Measurements from ENCODE around the gene DALRD3.

Gene DALRD3

DNA sequence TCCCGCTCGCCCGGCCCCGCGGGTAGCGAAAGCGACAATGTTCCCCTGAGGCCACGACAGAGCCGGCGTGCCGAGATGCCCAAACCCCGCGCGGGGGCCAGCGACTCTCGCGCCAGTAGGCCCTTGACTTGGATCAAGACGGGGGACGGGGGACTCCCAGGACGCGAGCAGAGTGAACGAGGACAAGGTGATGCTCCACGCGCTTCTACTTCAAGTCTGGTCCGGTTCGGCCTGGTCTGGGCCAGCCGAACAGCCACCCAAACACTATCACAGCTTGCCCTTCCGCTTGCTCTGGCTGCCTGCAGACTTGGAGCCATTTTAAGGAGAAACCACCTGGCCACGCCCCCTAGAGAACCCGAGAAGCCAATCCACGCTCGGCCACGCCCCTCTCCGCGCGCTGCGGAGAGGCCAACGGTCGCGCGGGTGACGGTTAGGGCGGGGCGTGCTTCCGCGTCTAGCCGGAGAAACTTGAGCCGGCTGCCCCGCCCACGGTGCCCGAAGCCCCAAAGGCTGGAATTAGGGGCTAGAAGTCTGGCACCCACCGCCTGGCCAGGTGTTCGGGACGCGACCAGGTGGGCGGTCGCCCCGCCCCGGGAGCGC, 2.9 kb upstream of the DALRD3 start:
- Histone ChIP-seq H3K4ac (ENCODE audit: low read depth, low read length) (peak overlapping the region; percentile 37), H3K9me3 (ENCODE audit: insufficient read depth, low read depth, low read length) (peaks cover 4% of the 10 kb centered on the region), H3K27me3 (ENCODE audit: insufficient read depth, low read length) (no peaks in the 10 kb centered on the region), H3K27ac (ENCODE audit: low read depth, low read length) (peak overlapping the region; percentile 99), H3K4me3 (ENCODE audit: low read depth, low read length) (peak overlapping the region; percentile 89), H2BK12ac (ENCODE audit: low read length) (no peak overlapping the region), H3K23ac (ENCODE audit: low read length) (no peak overlapping the region), H4K91ac (ENCODE audit: low read depth, low read length) (peak overlapping the region; percentile 94), H3K4me2 (ENCODE audit: low read length) (peak overlapping the region; percentile 96), H3K18ac (ENCODE audit: low read length) (peak overlapping the region; percentile 76), H2AFZ (ENCODE audit: insufficient read depth, low read length, poor library complexity) (peak overlapping the region; percentile 57), H4K8ac (ENCODE audit: low read depth, low read length) (peak overlapping the region; percentile 97), H3K9ac (ENCODE audit: low read length) (peak overlapping the region; percentile 90), H3K79me1 (ENCODE audit: low read length) (peaks cover 27% of the 10 kb centered on the region), H2BK120ac (ENCODE audit: insufficient read depth, low read length, poor library complexity) (peak overlapping the region; percentile 75), H2AK5ac (ENCODE audit: low read length) (peak overlapping the region; percentile 70), H3K14ac (ENCODE audit: low read length) (peak overlapping the region; percentile 86), H3K4me1 (ENCODE audit: control insufficient read depth in 1 of 2, insufficient read depth in 2 of 2, low read length in 2 of 2) (peaks cover 14 to 24% of the 10 kb centered on the region in 2 experiments), H2BK5ac (ENCODE audit: low read depth, low read length, poor library complexity) (peak overlapping the region; percentile 95), H3K79me2 (ENCODE audit: control insufficient read depth, insufficient read depth, low read length, poor library complexity) (peaks cover 21% of the 10 kb centered on the region), H4K12ac (ENCODE audit: low read depth, low read length) (peak overlapping the region; percentile 76), H3K36me3 (ENCODE audit: control insufficient read depth in 1 of 2, insufficient read depth in 2 of 2, low read length in 2 of 2) (peaks cover 33 to 45% of the 10 kb centered on the region in 2 experiments)
- DNase-seq, result peak; percentile 98 to 100
- no CpG with 5 or more reads among the region's 60 CpGs for WGBS (ENCODE audit: extremely low coverage, insufficient coverage, insufficient read length)

DNA sequence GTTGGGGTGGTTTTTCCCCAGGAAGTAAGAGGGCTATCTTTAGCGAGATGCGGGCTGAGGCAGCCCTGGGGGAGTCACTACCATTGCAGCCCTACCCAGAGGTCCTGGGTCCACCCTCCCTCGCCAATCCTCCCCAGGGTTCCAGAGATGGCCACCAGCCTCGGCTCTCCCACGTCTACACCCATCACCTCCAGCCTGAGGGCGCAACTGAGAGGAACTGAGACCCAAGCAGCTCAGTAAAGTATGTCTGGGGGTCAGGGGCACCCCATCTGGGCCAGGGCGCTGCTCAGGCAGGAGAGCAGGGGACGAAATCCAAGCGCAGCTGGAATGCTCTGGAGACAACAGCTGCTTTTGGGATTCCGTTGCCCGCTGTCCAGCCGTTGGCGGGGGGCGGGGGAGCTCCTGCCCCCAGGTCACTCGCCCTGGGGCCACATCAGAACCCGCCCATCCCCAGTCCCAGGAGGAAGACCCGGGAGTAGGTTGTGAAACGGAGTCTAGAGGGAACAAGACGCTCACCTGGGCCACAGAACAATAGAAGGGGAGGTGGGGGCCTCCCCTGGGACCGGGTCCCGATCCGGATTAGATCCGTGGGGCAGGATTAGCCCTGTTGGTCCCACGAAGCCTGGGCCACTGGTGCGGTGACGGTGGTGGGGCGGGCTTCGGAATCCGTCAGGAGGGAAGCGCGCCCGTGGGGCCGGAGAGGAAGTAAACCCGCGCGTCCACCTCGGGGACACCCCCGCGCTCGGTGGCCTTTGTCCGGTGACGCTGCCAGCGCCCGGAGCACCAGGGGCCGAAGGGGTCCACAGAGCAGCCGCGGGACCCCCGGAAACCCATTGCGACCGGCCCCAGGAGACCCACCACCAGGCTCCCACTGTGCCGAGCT, 2.2 kb upstream of the DALRD3 start:
- WGBS (ENCODE audit: extremely low coverage, insufficient coverage, insufficient read length), result no CpG with 5 or more reads among the region's 51 CpGs
- peaks cover 21% of the 10 kb centered on the region for H3K79me2 ChIP-seq (ENCODE audit: control insufficient read depth, insufficient read depth, low read length, poor library complexity)

GRCh38 chr3:49019941-49020329, 1.6 kb upstream of the DALRD3 start:
- H3K9me3 ChIP-seq (ENCODE audit: insufficient read depth, low read depth, low read length), result peaks cover 3% of the 10 kb centered on the region
- no peaks in the 10 kb centered on the region for H3K27me3 ChIP-seq (ENCODE audit: insufficient read depth, low read length)
- H2BK12ac ChIP-seq (ENCODE audit: low read length), result no peak overlapping the region
- peak overlapping the region; percentile 78 for H3K4me2 ChIP-seq (ENCODE audit: low read length)
- H4K8ac ChIP-seq (ENCODE audit: low read depth, low read length), result no peak overlapping the region
- no peak overlapping the region for H2BK5ac ChIP-seq (ENCODE audit: low read depth, low read length, poor library complexity)
- H2BK120ac ChIP-seq (ENCODE audit: insufficient read depth, low read length, poor library complexity), result no peak overlapping the region
- DNase-seq, result peak in 1 of 2 donors; percentile 31
- peaks cover 33 to 45% of the 10 kb centered on the region in 2 experiments for H3K36me3 ChIP-seq (ENCODE audit: control insufficient read depth in 1 of 2, insufficient read depth in 2 of 2, low read length in 2 of 2)
- H4K12ac ChIP-seq (ENCODE audit: low read depth, low read length), result no peak overlapping the region
- no peak overlapping the region for H3K14ac ChIP-seq (ENCODE audit: low read length)
- no peak overlapping the region for H3K23ac ChIP-seq (ENCODE audit: low read length)
- WGBS (ENCODE audit: extremely low coverage, insufficient coverage, insufficient read length), result no CpG with 5 or more reads among the region's 12 CpGs
- peaks cover 27% of the 10 kb centered on the region for H3K79me1 ChIP-seq (ENCODE audit: low read length)
- peaks cover 14 to 24% of the 10 kb centered on the region in 2 experiments for H3K4me1 ChIP-seq (ENCODE audit: control insufficient read depth in 1 of 2, insufficient read depth in 2 of 2, low read length in 2 of 2)
- peak overlapping the region; percentile 90 for H3K9ac ChIP-seq (ENCODE audit: low read length)
- no peak overlapping the region for H2AK5ac ChIP-seq (ENCODE audit: low read length)
- H3K4me3 ChIP-seq (ENCODE audit: low read depth, low read length), result peak overlapping the region; percentile 74
- no peak overlapping the region for H2AFZ ChIP-seq (ENCODE audit: insufficient read depth, low read length, poor library complexity)
- peak overlapping the region; percentile 37 for H3K4ac ChIP-seq (ENCODE audit: low read depth, low read length)
- peaks cover 21% of the 10 kb centered on the region for H3K79me2 ChIP-seq (ENCODE audit: control insufficient read depth, insufficient read depth, low read length, poor library complexity)
- H3K18ac ChIP-seq (ENCODE audit: low read length), result no peak overlapping the region
- H3K27ac ChIP-seq (ENCODE audit: low read depth, low read length), result no peak overlapping the region
- H4K91ac ChIP-seq (ENCODE audit: low read depth, low read length), result no peak overlapping the region

More for the DNA sequence above, 2.2 kb upstream of the DALRD3 start:
- Histone ChIP-seq H3K9ac (ENCODE audit: low read length) (peak overlapping the region; percentile 90), H3K4me1 (ENCODE audit: control insufficient read depth in 1 of 2, insufficient read depth in 2 of 2, low read length in 2 of 2) (peaks cover 14 to 24% of the 10 kb centered on the region in 2 experiments), H4K91ac (ENCODE audit: low read depth, low read length) (peak overlapping the region; percentile 90), H3K4me3 (ENCODE audit: low read depth, low read length) (peak overlapping the region; percentile 74), H3K79me1 (ENCODE audit: low read length) (peaks cover 27% of the 10 kb centered on the region), H3K27me3 (ENCODE audit: insufficient read depth, low read length) (no peaks in the 10 kb centered on the region), H2BK5ac (ENCODE audit: low read depth, low read length, poor library complexity) (peak overlapping the region; percentile 60), H3K14ac (ENCODE audit: low read length) (peak overlapping the region; percentile 86), H3K23ac (ENCODE audit: low read length) (peak overlapping the region; percentile 35), H3K4me2 (ENCODE audit: low read length) (peak overlapping the region; percentile 78), H3K27ac (ENCODE audit: low read depth, low read length) (peak overlapping the region; percentile 49), H4K12ac (ENCODE audit: low read depth, low read length) (peak overlapping the region; percentile 76), H3K9me3 (ENCODE audit: insufficient read depth, low read depth, low read length) (peaks cover 3% of the 10 kb centered on the region), H4K8ac (ENCODE audit: low read depth, low read length) (peak overlapping the region; percentile 60), H2AFZ (ENCODE audit: insufficient read depth, low read length, poor library complexity) (peak overlapping the region; percentile 26), H3K36me3 (ENCODE audit: control insufficient read depth in 1 of 2, insufficient read depth in 2 of 2, low read length in 2 of 2) (peaks cover 33 to 45% of the 10 kb centered on the region in 2 experiments), H3K18ac (ENCODE audit: low read length) (peak overlapping the region; percentile 76), H2BK12ac (ENCODE audit: low read length) (peak overlapping the region; percentile 6), H2AK5ac (ENCODE audit: low read length) (peak overlapping the region; percentile 70), H3K4ac (ENCODE audit: low read depth, low read length) (peak overlapping the region; percentile 37), H2BK120ac (ENCODE audit: insufficient read depth, low read length, poor library complexity) (peak overlapping the region; percentile 39)
- peak; percentile 48 to 65 for DNase-seq

- H2BK12ac ChIP-seq (ENCODE audit: low read length), result no peak overlapping the region
- H3K79me1 ChIP-seq (ENCODE audit: low read length), result peaks cover 27% of the 10 kb centered on the region
- no peak overlapping the region for H3K18ac ChIP-seq (ENCODE audit: low read length)
- no peak overlapping the region for H3K23ac ChIP-seq (ENCODE audit: low read length)
- H3K27me3 ChIP-seq (ENCODE audit: insufficient read depth, low read length), result no peaks in the 10 kb centered on the region
- peak overlapping the region; percentile 48 for H3K4ac ChIP-seq (ENCODE audit: low read depth, low read length)
- peak overlapping the region; percentile 86 for H3K4me2 ChIP-seq (ENCODE audit: low read length)
- peak overlapping the region; percentile 88 for H3K4me3 ChIP-seq (ENCODE audit: low read depth, low read length)
- no peak overlapping the region for H2BK5ac ChIP-seq (ENCODE audit: low read depth, low read length, poor library complexity)
- peaks cover 2% of the 10 kb centered on the region for H3K9me3 ChIP-seq (ENCODE audit: insufficient read depth, low read depth, low read length)
- peak in 1 of 2 donors; percentile 40 for DNase-seq
- no peak overlapping the region for H2AK5ac ChIP-seq (ENCODE audit: low read length)
- WGBS (ENCODE audit: extremely low coverage, insufficient coverage, insufficient read length), result no CpG with 5 or more reads among the region's 18 CpGs
- H4K8ac ChIP-seq (ENCODE audit: low read depth, low read length), result peak overlapping the region; percentile 85
- peak overlapping the region; percentile 26 for H3K27ac ChIP-seq (ENCODE audit: low read depth, low read length)
- no peak overlapping the region for H3K14ac ChIP-seq (ENCODE audit: low read length)
- peaks cover 33 to 45% of the 10 kb centered on the region in 2 experiments for H3K36me3 ChIP-seq (ENCODE audit: control insufficient read depth in 1 of 2, insufficient read depth in 2 of 2, low read length in 2 of 2)
- peaks cover 14 to 24% of the 10 kb centered on the region in 2 experiments for H3K4me1 ChIP-seq (ENCODE audit: control insufficient read depth in 1 of 2, insufficient read depth in 2 of 2, low read length in 2 of 2)
- peaks cover 21% of the 10 kb centered on the region for H3K79me2 ChIP-seq (ENCODE audit: control insufficient read depth, insufficient read depth, low read length, poor library complexity)
- no peak overlapping the region for H3K9ac ChIP-seq (ENCODE audit: low read length)
- no peak overlapping the region for H2BK120ac ChIP-seq (ENCODE audit: insufficient read depth, low read length, poor library complexity)
- peak overlapping the region; percentile 43 for H4K91ac ChIP-seq (ENCODE audit: low read depth, low read length)
- peak overlapping the region; percentile 83 for H2AFZ ChIP-seq (ENCODE audit: insufficient read depth, low read length, poor library complexity)
- peak overlapping the region; percentile 67 for H4K12ac ChIP-seq (ENCODE audit: low read depth, low read length)
These were observed 277 bp upstream of the DALRD3 start for GRCh38 chr3:49018707-49019006.
